B cell (primary cell): ENCODE measurements around the gene RGL3. TPM values are rescaled to one million over a fixed set of nuclear protein-coding genes. Genes with fewer than 3 reads are reported as not detected.

Source experiments
- ATAC-seq: fragments of 200-7000 bp; cut with Tn5 transposase; one replicate; pipeline ENCODE4 v1.10.0; 2021; ENCODE audit warnings: low read depth, mild to moderate bottlenecking, moderate number of reproducible peaks, moderate library complexity
- CTCF ChIA-PET: fragments of 350-600 bp; sonication (Branson Sonifier 250); formaldehyde crosslinking; loops from one replicate; lab custom pipeline; 2021; ENCODE audit warnings: antibody characterized with exemption, inconsistent platforms; lab: Charles Lee
- POLR2A ChIA-PET: fragments of 350-600 bp; sonication (Branson Sonifier 250); formaldehyde crosslinking; loops from one replicate; lab custom pipeline; 2021; ENCODE audit warnings: antibody characterized with exemption; lab: Charles Lee
- DNase-seq: peaks from one replicate; pipeline ENCODE4 v3.0.0; 2013
- H2AFZ ChIP-seq: 2 replicates; pipeline ENCODE4 v1.6.1; 2012; ENCODE audit warnings: mild to moderate bottlenecking, low read depth, low read length; ENCODE audit not compliant: insufficient read depth, poor library complexity, severe bottlenecking
- H3K27ac ChIP-seq, 2 donors: 1 replicate in 1 of 2; 2 replicates in 1 of 2; pipeline ENCODE4 v1.5.1; 2012 to 2013; ENCODE audit warnings: low read length in 2 of 2, mild to moderate bottlenecking in 2 of 2, moderate library complexity in 1 of 2
- H3K27me3 ChIP-seq, 4 experiments: fragments of 200-600 bp in 1 of 4; sonication (generic) in 1 of 4; replicated peaks in 1 of 4; 1 replicate in 2 of 4; 2 replicates in 2 of 4; pipeline versions ENCODE4 v1.6.1 to v1.7.0; 2013 to 2016; ENCODE audit warnings: low read length in 3 of 4, mild to moderate bottlenecking in 2 of 4, mixed read lengths in 1 of 4, moderate library complexity in 1 of 4; ENCODE audit not compliant: insufficient read depth in 4 of 4, control insufficient read depth in 3 of 4; ENCODE audit errors: control extremely low read depth in 1 of 4
- H3K36me3 ChIP-seq, 2 experiments: replicated peaks in 1 of 2; 1 replicate in 1 of 2; 2 replicates in 1 of 2; pipeline versions ENCODE4 v1.6.1 to v1.7.1; 2013; ENCODE audit warnings: low read length in 1 of 2; ENCODE audit not compliant: insufficient read depth in 2 of 2, control insufficient read depth in 1 of 2; ENCODE audit errors: control extremely low read depth in 1 of 2, extremely low read depth in 1 of 2
- H3K4me1 ChIP-seq, 2 donors: fragments of 200-600 bp in 1 of 2; sonication (generic) in 1 of 2; 1 replicate in 1 of 2; 2 replicates in 1 of 2; pipeline versions ENCODE4 v1.5.1 to v1.6.1; 2013 to 2017; ENCODE audit warnings: low read length in 2 of 2; ENCODE audit not compliant: control insufficient read depth in 2 of 2, insufficient read depth in 2 of 2
- H3K4me2 ChIP-seq: replicated peaks from 2 replicates; pipeline ENCODE3; 2012; ENCODE audit warnings: mild to moderate bottlenecking, low read depth, low read length; ENCODE audit not compliant: poor library complexity, severe bottlenecking
- H3K4me3 ChIP-seq, 5 experiments: fragments of 200-600 bp in 1 of 5; sonication (generic) in 1 of 5; 1 replicate in 3 of 5; 2 replicates in 2 of 5; pipeline versions ENCODE4 v1.5.1 to v1.7.0; 2011 to 2016; ENCODE audit warnings: low read length in 4 of 5, mild to moderate bottlenecking in 4 of 5, low read depth in 2 of 5, control low read depth in 1 of 5, moderate library complexity in 1 of 5; ENCODE audit not compliant: insufficient read depth in 1 of 5; ENCODE audit errors: control extremely low read depth in 1 of 5, extremely low read depth in 1 of 5
- H3K79me2 ChIP-seq: fragments of 200-600 bp; sonication (generic); one replicate; pipeline ENCODE4 v1.6.0; 2016; ENCODE audit warnings: low read length; ENCODE audit not compliant: control insufficient read depth, insufficient read depth
- H3K9ac ChIP-seq: fragments of 200-600 bp; sonication (generic); 2 replicates; pipeline ENCODE4 v1.6.1; 2017; ENCODE audit warnings: mild to moderate bottlenecking, low read length, moderate library complexity
- H3K9me3 ChIP-seq, 3 donors: one replicate each; pipeline versions ENCODE4 v1.6.1 to v1.7.1; 2013; ENCODE audit warnings: low read length in 2 of 3; ENCODE audit not compliant: control insufficient read depth in 2 of 3, insufficient read depth in 1 of 3; ENCODE audit errors: control extremely low read depth in 1 of 3
- H4K20me1 ChIP-seq: 2 replicates; pipeline ENCODE4 v1.6.0; 2012; ENCODE audit warnings: mild to moderate bottlenecking, low read length; ENCODE audit not compliant: insufficient read depth, control insufficient read depth, poor library complexity, severe bottlenecking
- H3K27ac Mint-ChIP-seq: one replicate; pipeline ENCODE4 v1.8.0; 2021; ENCODE audit warnings: mixed read lengths
- H3K27me3 Mint-ChIP-seq: one replicate; pipeline ENCODE4 v1.8.0; 2021; ENCODE audit warnings: mixed read lengths
- H3K4me1 Mint-ChIP-seq: one replicate; pipeline ENCODE4 v1.8.0; 2021; ENCODE audit warnings: mixed read lengths
- H3K4me3 Mint-ChIP-seq: one replicate; pipeline ENCODE4 v1.8.0; 2021; ENCODE audit warnings: mixed read lengths
- H3K9me3 Mint-ChIP-seq: one replicate; pipeline ENCODE4 v1.8.0; 2022; ENCODE audit warnings: mixed read lengths; ENCODE audit not compliant: insufficient read depth
- EZH2 ChIP-seq: IDR thresholded peaks from 2 replicates; pipeline ENCODE4 v1.6.1; 2012; ENCODE audit warnings: borderline replicate concordance, low read depth, mild to moderate bottlenecking, moderate library complexity, low read length; ENCODE audit not compliant: insufficient read depth, poor library complexity, severe bottlenecking
- WGBS: methylation state at CpG from one replicate; pipeline ENCODE4 v1.1.5; 2013; ENCODE audit warnings: missing lambda C conversion rate; ENCODE audit not compliant: insufficient coverage; 5-methylcytosine and 5-hydroxymethylcytosine counted together
- intact Hi-C: fragments of 100-400 bp; cut with micrococcal nuclease; formaldehyde crosslinking; loops from one replicate; pipeline ENCODE4 v1.10.0; 2022
- polyA plus RNA-seq: library from polyadenylated mRNA; depleted of rRNA; stranded (reverse); fragments of >200 nt; gene quantifications from 2 replicates; pipeline ENCODE4 v1.2.3, GENCODE V29; 2012
- total RNA-seq, 2 donors: library from RNA; stranded (reverse); fragments of 120-200 nt in 1 of 2; gene quantifications; 1 replicate in 1 of 2; 2 replicates in 1 of 2; pipeline versions ENCODE4 v1.2.3 to v1.2.4, GENCODE V29; 2013 to 2022
- TF ChIP-seq, protein P1 (sequence below): fragments of 200-600 bp; IDR thresholded peaks from one replicate; pipeline ENCODE4 v1.8.0; 2022; ENCODE audit warnings: antibody characterized with exemption, mild to moderate bottlenecking

RGL3 gene
- total and polyA plus RNA-seq, 2 donors (not counting 1 experiment from before 2014, with no cell fraction given) = 0.54 to 2.8 TPM

DNA sequence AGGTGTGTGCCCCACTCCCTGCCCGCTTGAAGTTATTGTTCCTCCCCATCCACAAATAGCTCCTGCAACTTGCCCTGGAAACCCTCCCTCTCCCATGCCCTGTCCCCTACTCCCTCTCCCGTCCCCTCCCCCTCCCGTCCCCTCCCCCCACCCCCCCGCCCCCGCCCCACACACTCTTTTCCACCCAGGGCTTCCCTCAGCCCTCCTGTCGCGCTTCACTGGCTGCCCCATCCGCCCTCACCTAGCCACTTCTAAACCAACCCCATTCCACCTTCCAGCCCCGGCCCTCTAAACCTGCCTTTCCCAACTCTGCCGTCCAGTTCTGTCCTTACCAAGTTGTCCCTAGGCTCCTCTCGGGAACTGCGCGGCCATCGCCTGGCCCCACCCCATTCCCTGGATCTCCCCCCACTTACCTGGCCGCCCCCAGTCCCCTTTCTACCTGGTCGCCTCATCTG lies 993 bp downstream of the RGL3 start:
- peaks cover 18% of the 10 kb centered on the region for H3K27me3 Mint-ChIP-seq
- peaks cover 46 to 50% of the 10 kb centered on the region in 2 donors for H3K4me1 ChIP-seq
- H3K27me3 ChIP-seq = peaks cover 0 to 48% (median 22%) of the 10 kb centered on the region in 4 experiments
- H4K20me1 ChIP-seq = no peaks in the 10 kb centered on the region
- ATAC-seq (no peak), DNase-seq (no peak)
- ChIA-PET POLR2A (interaction anchor here (0.7 to 1.0 kb wide), 2 partner anchors 36 to 49 kb away, joined by 3 read pairs; no protein-coding TSS in a partner anchor), CTCF (interaction anchor here (0.6 to 1.7 kb wide), 3 partner anchors 12 to 35 kb away, joined by 3 to 5 read pairs (median 5); partner anchors contain the start of gene EPOR)
- H3K27ac Mint-ChIP-seq = no peak overlapping the region
- H3K27ac ChIP-seq = no peak overlapping the region
- H3K4me3 ChIP-seq = peak overlapping the region in 4 of 5 experiments; percentile 41 to 49 (median 44)
- H3K9me3 ChIP-seq = peaks cover 0 to 35% (median 0%) of the 10 kb centered on the region in 3 donors
- TF ChIP-seq EZH2 = no peak
- TF ChIP-seq, protein P1, sequence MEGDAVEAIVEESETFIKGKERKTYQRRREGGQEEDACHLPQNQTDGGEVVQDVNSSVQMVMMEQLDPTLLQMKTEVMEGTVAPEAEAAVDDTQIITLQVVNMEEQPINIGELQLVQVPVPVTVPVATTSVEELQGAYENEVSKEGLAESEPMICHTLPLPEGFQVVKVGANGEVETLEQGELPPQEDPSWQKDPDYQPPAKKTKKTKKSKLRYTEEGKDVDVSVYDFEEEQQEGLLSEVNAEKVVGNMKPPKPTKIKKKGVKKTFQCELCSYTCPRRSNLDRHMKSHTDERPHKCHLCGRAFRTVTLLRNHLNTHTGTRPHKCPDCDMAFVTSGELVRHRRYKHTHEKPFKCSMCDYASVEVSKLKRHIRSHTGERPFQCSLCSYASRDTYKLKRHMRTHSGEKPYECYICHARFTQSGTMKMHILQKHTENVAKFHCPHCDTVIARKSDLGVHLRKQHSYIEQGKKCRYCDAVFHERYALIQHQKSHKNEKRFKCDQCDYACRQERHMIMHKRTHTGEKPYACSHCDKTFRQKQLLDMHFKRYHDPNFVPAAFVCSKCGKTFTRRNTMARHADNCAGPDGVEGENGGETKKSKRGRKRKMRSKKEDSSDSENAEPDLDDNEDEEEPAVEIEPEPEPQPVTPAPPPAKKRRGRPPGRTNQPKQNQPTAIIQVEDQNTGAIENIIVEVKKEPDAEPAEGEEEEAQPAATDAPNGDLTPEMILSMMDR = no peak
- H3K4me2 ChIP-seq = peak overlapping the region; percentile 95
- H3K4me1 Mint-ChIP-seq = peaks cover 43% of the 10 kb centered on the region
- no peaks in the 10 kb centered on the region for H3K79me2 ChIP-seq
- WGBS = 2% methylated on average over 11 of the region's 16 CpGs
- H3K9ac ChIP-seq = peak overlapping the region; percentile 65
- H3K36me3 ChIP-seq = no peaks in the 10 kb centered on the region
- H3K4me3 Mint-ChIP-seq = peak overlapping the region; percentile 81
- H3K9me3 Mint-ChIP-seq = no peaks in the 10 kb centered on the region
- intact Hi-C loops = no loop called here
- peak overlapping the region; percentile 68 for H2AFZ ChIP-seq

DNA sequence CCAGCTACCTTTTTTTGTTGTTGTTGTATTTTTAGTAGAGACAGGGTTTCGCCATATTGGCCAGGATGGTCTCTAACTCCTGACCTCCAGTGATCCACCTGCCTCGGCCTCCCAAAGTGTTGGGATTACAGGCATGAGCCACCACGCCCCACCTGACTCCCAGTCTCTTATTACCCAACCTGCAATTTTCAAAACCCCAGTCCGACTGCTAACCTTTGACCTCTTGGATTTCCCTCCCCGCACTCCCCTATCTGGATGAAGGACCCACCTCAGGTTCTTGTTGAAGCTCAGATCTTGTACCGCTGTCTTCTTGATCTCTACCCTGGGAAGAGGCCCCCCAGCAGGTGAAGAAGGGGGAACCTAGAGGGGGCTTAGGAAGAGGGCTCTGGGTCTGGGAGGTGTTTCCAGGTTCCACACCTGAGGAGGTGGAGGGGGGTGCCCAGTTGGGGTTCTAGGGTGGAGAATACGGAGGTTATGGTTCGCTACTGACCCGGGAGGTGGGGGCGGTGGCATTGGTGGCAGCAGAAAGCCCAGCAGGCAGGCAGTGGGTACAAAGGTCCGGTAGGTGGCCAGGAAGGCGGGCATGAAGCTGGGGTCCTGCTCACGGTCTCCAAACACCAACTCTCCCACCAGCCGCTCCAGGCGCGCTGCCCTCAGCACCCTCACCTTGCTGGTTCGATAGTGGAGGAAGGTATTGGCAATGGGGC lies 2.6 kb downstream of the RGL3 start:
- Histone ChIP-seq H3K27me3 (peaks cover 0 to 34% (median 16%) of the 10 kb centered on the region in 4 experiments), H3K4me1 (peaks cover 31 to 34% of the 10 kb centered on the region in 2 donors), H3K36me3 (no peaks in the 10 kb centered on the region), H4K20me1 (no peaks in the 10 kb centered on the region), H3K9me3 (peaks cover 0 to 18% (median 0%) of the 10 kb centered on the region in 3 donors), H3K4me3 (no peak overlapping the region), H2AFZ (no peak overlapping the region), H3K9ac (no peak overlapping the region), H3K4me2 (no peak overlapping the region), H3K27ac (no peak overlapping the region), H3K79me2 (no peaks in the 10 kb centered on the region)
- no peak for DNase-seq
- intact Hi-C loops = no loop called here
- TF ChIP-seq, protein P1 = no peak
- TF ChIP-seq EZH2 = no peak
- Mint-ChIP-seq H3K27ac (no peak overlapping the region), H3K4me3 (no peak overlapping the region), H3K9me3 (no peaks in the 10 kb centered on the region), H3K4me1 (peaks cover 27% of the 10 kb centered on the region), H3K27me3 (peaks cover 14% of the 10 kb centered on the region)
- ChIA-PET CTCF (interaction anchor here (0.7 kb wide), 2 partner anchors 14 to 19 kb away, joined by 3 read pairs; partner anchors contain the start of genes ODAD3 and PRKCSH), POLR2A (interaction anchor here (0.7 kb wide), 1 partner anchor 13 kb away, joined by 4 read pairs; no protein-coding TSS in a partner anchor)
- WGBS = 99% methylated on average over 9 of the region's 17 CpGs
- ATAC-seq = no peak
